Measurements from ENCODE around the gene CBR1. TPM values are rescaled to one million over a fixed set of nuclear protein-coding genes. Genes with fewer than 3 reads are reported as not detected.
A peak's percentile ranks its signal among the peaks of the same experiment; 100 is the strongest.

Gene CBR1
- total RNA-seq, 1 donor from 2014 or later = 20.3 TPM

DNA sequence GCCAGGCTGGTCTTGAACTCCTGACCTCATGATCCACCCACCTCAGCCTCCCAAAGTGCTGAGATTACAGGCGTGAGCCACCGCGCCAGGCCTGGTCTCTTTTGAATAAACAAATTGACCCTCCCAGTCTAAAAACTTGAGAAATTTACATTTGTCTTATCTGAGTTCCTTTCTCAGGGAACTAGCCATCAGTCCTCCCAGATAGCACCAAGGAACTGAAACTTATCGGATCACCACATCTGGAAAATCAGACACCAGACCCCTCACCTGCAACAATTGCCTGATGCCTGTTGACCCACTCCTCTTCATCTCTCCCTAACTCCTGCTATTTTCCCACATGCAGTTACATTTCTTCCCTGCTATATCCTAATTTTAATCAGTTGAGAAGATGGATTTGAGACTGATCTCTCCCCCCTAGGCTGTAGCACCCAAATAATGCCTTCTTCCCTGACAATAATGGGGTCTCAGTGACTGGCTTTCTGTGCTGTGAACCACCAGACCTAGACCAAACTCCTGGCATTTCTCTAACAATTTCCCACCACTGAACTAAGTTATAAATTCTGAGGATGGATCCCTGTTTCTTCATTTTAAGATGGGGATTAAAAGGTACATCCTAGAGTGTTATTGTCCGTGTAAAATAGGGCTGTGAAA is 951 bp upstream of the CBR1 start:
- Mint-ChIP-seq H3K27ac (ENCODE audit: unreplicated experiment) (no peak overlapping the region), H3K36me3 (ENCODE audit: low read depth, unreplicated experiment) (peaks cover 3% of the 10 kb centered on the region), H3K4me1 (ENCODE audit: low read depth, unreplicated experiment) (peaks cover 2% of the 10 kb centered on the region), H3K27me3 (ENCODE audit: low read depth, unreplicated experiment) (no peaks in the 10 kb centered on the region), H3K4me3 (ENCODE audit: unreplicated experiment) (peak overlapping the region; percentile 40), H3K9me3 (ENCODE audit: unreplicated experiment) (peaks cover 11% of the 10 kb centered on the region)
- Histone ChIP-seq H2AFZ (ENCODE audit: low read depth, low read length) (no peak overlapping the region), H3K36me3 (ENCODE audit: insufficient read depth, low read length) (peaks cover 2% of the 10 kb centered on the region), H3K4me2 (ENCODE audit: low read length) (peak overlapping the region; percentile 93), H3K9ac (ENCODE audit: low read length) (no peak overlapping the region), H3K9me3 (ENCODE audit: insufficient read depth, low read depth, low read length) (peaks cover 13% of the 10 kb centered on the region), H3K4me3 (ENCODE audit: insufficient read depth, low read depth, low read length) (no peak overlapping the region), H4K20me1 (ENCODE audit: insufficient read depth, low read length) (peaks cover 24% of the 10 kb centered on the region), H3K4me1 (ENCODE audit: insufficient read depth, low read length) (peaks cover 21% of the 10 kb centered on the region), H3K27ac (ENCODE audit: low read depth, low read length) (no peak overlapping the region), H3K27me3 (ENCODE audit: insufficient read depth, low read length) (no peaks in the 10 kb centered on the region), H3K79me2 (ENCODE audit: insufficient read depth, low read length) (peaks cover 18% of the 10 kb centered on the region)
- FAIRE-seq (no peak), DNase-seq (ENCODE audit: low read depth) (no peak)
- TF ChIP-seq, protein P1, sequence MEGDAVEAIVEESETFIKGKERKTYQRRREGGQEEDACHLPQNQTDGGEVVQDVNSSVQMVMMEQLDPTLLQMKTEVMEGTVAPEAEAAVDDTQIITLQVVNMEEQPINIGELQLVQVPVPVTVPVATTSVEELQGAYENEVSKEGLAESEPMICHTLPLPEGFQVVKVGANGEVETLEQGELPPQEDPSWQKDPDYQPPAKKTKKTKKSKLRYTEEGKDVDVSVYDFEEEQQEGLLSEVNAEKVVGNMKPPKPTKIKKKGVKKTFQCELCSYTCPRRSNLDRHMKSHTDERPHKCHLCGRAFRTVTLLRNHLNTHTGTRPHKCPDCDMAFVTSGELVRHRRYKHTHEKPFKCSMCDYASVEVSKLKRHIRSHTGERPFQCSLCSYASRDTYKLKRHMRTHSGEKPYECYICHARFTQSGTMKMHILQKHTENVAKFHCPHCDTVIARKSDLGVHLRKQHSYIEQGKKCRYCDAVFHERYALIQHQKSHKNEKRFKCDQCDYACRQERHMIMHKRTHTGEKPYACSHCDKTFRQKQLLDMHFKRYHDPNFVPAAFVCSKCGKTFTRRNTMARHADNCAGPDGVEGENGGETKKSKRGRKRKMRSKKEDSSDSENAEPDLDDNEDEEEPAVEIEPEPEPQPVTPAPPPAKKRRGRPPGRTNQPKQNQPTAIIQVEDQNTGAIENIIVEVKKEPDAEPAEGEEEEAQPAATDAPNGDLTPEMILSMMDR (IDR thresholded peaks at IDR 0.05; ENCODE audit: insufficient read depth, low read depth, low read length) = no peak
- no peak for TF ChIP-seq EZH2 (IDR thresholded peaks at IDR 0.05; ENCODE audit: insufficient read depth, low read length)

DNA sequence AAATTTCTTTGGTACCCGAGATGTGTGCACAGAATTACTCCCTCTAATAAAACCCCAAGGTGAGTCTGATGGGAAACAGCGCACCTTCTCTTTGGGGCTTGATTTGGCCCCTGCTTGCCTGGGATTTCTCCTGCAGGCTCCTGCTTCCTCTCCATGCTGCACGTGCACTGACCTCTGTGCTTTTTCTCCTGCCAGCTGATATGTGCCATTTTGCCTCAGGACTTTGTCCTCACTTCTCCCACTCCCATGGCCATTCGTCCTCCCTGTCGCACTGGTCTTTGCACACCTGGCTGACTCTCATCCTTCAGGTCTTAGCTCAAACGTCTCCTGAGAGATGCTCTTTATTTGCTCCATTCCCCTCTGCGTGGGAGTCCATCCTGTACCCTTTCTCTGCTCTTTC is 1.2 kb downstream of the CBR1 start:
- H2AFZ ChIP-seq (ENCODE audit: low read depth, low read length) = no peak overlapping the region
- H3K36me3 ChIP-seq (ENCODE audit: insufficient read depth, low read length) = peaks cover 2% of the 10 kb centered on the region
- peaks cover 18% of the 10 kb centered on the region for H3K79me2 ChIP-seq (ENCODE audit: insufficient read depth, low read length)
- H4K20me1 ChIP-seq (ENCODE audit: insufficient read depth, low read length) = peaks cover 24% of the 10 kb centered on the region
- TF ChIP-seq EZH2 (IDR thresholded peaks at IDR 0.05; ENCODE audit: insufficient read depth, low read length) = no peak
- TF ChIP-seq, protein P1 (IDR thresholded peaks at IDR 0.05; ENCODE audit: insufficient read depth, low read depth, low read length) = no peak
- peaks cover 3% of the 10 kb centered on the region for H3K36me3 Mint-ChIP-seq (ENCODE audit: low read depth, unreplicated experiment)
- H3K9me3 Mint-ChIP-seq (ENCODE audit: unreplicated experiment) = peaks cover 11% of the 10 kb centered on the region
- FAIRE-seq (no peak), DNase-seq (ENCODE audit: low read depth) (no peak)
- H3K4me1 ChIP-seq (ENCODE audit: insufficient read depth, low read length) = peaks cover 21% of the 10 kb centered on the region
- peaks cover 2% of the 10 kb centered on the region for H3K4me1 Mint-ChIP-seq (ENCODE audit: low read depth, unreplicated experiment)
- no peaks in the 10 kb centered on the region for H3K27me3 ChIP-seq (ENCODE audit: insufficient read depth, low read length)
- H3K27ac Mint-ChIP-seq (ENCODE audit: unreplicated experiment) = no peak overlapping the region
- peaks cover 13% of the 10 kb centered on the region for H3K9me3 ChIP-seq (ENCODE audit: insufficient read depth, low read depth, low read length)
- H3K4me3 Mint-ChIP-seq (ENCODE audit: unreplicated experiment) = peak overlapping the region; percentile 11
- no peaks in the 10 kb centered on the region for H3K27me3 Mint-ChIP-seq (ENCODE audit: low read depth, unreplicated experiment)
- H3K9ac ChIP-seq (ENCODE audit: low read length) = no peak overlapping the region
- H3K4me3 ChIP-seq (ENCODE audit: insufficient read depth, low read depth, low read length) = no peak overlapping the region
- H3K4me2 ChIP-seq (ENCODE audit: low read length) = peak overlapping the region; percentile 93
- no peak overlapping the region for H3K27ac ChIP-seq (ENCODE audit: low read depth, low read length)

DNA sequence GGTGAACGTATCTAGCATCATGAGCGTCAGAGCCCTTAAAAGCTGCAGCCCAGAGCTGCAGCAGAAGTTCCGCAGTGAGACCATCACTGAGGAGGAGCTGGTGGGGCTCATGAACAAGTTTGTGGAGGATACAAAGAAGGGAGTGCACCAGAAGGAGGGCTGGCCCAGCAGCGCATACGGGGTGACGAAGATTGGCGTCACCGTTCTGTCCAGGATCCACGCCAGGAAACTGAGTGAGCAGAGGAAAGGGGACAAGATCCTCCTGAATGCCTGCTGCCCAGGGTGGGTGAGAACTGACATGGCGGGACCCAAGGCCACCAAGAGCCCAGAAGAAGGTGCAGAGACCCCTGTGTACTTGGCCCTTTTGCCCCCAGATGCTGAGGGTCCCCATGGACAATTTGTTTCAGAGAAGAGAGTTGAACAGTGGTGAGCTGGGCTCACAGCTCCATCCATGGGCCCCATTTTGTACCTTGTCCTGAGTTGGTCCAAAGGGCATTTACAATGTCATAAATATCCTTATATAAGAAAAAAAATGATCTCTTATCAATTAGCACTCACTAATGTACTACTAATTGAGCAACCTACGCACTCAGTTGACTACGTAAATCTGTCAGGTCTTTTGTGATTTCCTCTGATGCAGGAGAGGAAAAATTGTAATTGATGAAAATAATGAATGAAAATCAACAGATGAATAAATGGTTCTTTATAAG is 2.8 kb downstream of the CBR1 start:
- H3K36me3 Mint-ChIP-seq (ENCODE audit: low read depth, unreplicated experiment) = peaks cover 3% of the 10 kb centered on the region
- H3K4me1 Mint-ChIP-seq (ENCODE audit: low read depth, unreplicated experiment) = peaks cover 2% of the 10 kb centered on the region
- DNase-seq (ENCODE audit: low read depth) (no peak), FAIRE-seq (no peak)
- Histone ChIP-seq H3K79me2 (ENCODE audit: insufficient read depth, low read length) (peaks cover 18% of the 10 kb centered on the region), H3K27ac (ENCODE audit: low read depth, low read length) (no peak overlapping the region), H3K9me3 (ENCODE audit: insufficient read depth, low read depth, low read length) (peaks cover 13% of the 10 kb centered on the region), H3K27me3 (ENCODE audit: insufficient read depth, low read length) (no peaks in the 10 kb centered on the region), H3K36me3 (ENCODE audit: insufficient read depth, low read length) (peaks cover 2% of the 10 kb centered on the region), H4K20me1 (ENCODE audit: insufficient read depth, low read length) (peaks cover 24% of the 10 kb centered on the region), H3K4me2 (ENCODE audit: low read length) (peak overlapping the region; percentile 93), H3K4me1 (ENCODE audit: insufficient read depth, low read length) (peaks cover 21% of the 10 kb centered on the region), H3K4me3 (ENCODE audit: insufficient read depth, low read depth, low read length) (no peak overlapping the region), H2AFZ (ENCODE audit: low read depth, low read length) (no peak overlapping the region), H3K9ac (ENCODE audit: low read length) (no peak overlapping the region)
- TF ChIP-seq, protein P1 (IDR thresholded peaks at IDR 0.05; ENCODE audit: insufficient read depth, low read depth, low read length) = no peak
- no peak for TF ChIP-seq EZH2 (IDR thresholded peaks at IDR 0.05; ENCODE audit: insufficient read depth, low read length)
- peaks cover 11% of the 10 kb centered on the region for H3K9me3 Mint-ChIP-seq (ENCODE audit: unreplicated experiment)
- H3K27ac Mint-ChIP-seq (ENCODE audit: unreplicated experiment) = no peak overlapping the region
- H3K27me3 Mint-ChIP-seq (ENCODE audit: low read depth, unreplicated experiment) = no peaks in the 10 kb centered on the region
- no peak overlapping the region for H3K4me3 Mint-ChIP-seq (ENCODE audit: unreplicated experiment)

All from astrocyte (in vitro differentiated cells and primary cell).